HG03045 (cell line): ENCODE data around the gene SH3GLB1.

ENCODE experiments used
- ATAC-seq: cut with Tn5 transposase; IDR thresholded peaks from one replicate; pipeline ENCODE4 v1.9.1; 2021; ENCODE audit warnings: mild to moderate bottlenecking, moderate library complexity; ENCODE audit not compliant: unreplicated experiment

The SH3GLB1 gene

GRCh38 chr1:86769065-86769464 lies 64.7 kb downstream of the SH3GLB1 start:
- no peak for ATAC-seq

- peak; percentile 5 for ATAC-seq
These were observed 69.2 kb downstream of the SH3GLB1 start for GRCh38 chr1:86773341-86774288.

GRCh38 chr1:86774305-86775295 lies 70.2 kb downstream of the SH3GLB1 start:
- peak; percentile 87 for ATAC-seq

GRCh38 chr1:86775395-86775794 lies 71.0 kb downstream of the SH3GLB1 start:
- no peak for ATAC-seq

- ATAC-seq, result no peak
These were observed 71.7 kb downstream of the SH3GLB1 start for GRCh38 chr1:86776108-86776507.

DNA sequence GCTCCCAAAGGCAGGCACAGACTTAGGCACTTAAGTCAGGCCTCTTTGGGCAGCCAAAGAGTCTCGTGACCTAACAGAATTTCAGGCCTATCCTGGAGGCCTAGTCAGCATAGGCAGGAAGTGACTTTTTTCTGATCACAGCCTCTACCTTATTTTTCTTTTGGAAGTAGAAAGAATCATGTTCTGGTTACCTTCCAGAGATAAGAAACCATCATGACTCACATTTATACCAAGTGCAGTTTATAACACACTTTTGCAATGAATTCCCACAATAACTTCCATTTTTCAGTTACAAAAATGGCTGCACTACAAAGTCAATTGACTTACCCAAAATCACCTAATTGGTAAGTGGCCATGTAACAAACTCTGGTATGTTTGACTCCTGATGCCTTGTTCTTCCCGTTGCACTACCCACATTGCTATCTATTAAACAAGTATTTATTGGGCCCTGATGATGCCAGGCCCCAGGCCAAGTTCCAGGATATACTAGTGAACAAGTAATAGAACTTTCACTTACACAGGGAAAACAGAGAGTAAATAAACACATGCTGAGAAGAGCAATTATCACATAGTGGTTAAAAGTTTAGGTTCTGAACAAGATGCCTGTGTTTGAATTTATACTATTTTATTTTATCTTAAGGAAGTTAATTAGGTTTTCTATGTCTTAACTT lies 74.3 kb downstream of the SH3GLB1 start:
- no peak for ATAC-seq

GRCh38 chr1:86779308-86780191 lies 75.2 kb downstream of the SH3GLB1 start:
- no peak for ATAC-seq

DNA sequence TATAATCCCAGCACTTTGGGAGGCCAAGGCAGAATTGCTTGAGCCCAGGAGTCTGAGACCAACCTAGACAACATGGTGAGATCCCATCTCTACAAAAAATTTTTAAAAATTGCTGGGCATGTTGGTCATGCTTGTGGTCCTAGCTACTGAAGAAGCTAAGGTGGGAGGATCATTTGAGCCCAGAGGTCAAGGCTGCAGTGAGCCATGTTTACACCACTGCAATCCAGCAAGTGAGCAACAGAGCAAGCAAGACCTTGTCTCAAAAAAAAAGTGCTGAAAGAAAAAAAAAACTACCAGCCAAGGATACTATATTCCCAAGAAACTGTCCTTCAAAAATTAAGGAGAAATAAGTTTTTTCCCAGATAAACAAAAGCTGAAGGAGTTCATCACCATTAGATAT lies 78.1 kb downstream of the SH3GLB1 start:
- no peak for ATAC-seq

DNA sequence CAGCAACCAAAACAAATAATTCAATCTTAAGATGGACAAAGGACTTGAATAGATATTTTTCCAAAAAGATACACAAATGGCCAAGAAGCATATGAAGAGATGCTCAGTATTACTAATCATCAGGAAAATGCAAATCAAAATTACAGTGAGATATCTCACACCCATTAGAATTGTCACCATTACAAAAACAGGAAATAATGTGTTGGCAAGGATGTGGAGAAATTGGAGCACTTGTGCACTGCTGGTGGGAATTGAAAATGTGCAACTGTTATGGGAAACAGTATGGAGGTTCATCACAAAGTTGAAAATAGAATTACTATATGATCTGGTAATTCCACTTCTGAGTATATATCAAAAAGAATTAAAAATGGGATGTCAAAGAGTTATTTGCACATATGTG lies 83.2 kb downstream of the SH3GLB1 start:
- ATAC-seq, result no peak

GRCh38 chr1:86788300-86789206 lies 84.2 kb downstream of the SH3GLB1 start:
- no peak for ATAC-seq

GRCh38 chr1:86795316-86795715 lies 90.9 kb downstream of the SH3GLB1 start:
- ATAC-seq, result no peak
